Measurements from ENCODE around the gene PRR7.

The PRR7 gene

DNA sequence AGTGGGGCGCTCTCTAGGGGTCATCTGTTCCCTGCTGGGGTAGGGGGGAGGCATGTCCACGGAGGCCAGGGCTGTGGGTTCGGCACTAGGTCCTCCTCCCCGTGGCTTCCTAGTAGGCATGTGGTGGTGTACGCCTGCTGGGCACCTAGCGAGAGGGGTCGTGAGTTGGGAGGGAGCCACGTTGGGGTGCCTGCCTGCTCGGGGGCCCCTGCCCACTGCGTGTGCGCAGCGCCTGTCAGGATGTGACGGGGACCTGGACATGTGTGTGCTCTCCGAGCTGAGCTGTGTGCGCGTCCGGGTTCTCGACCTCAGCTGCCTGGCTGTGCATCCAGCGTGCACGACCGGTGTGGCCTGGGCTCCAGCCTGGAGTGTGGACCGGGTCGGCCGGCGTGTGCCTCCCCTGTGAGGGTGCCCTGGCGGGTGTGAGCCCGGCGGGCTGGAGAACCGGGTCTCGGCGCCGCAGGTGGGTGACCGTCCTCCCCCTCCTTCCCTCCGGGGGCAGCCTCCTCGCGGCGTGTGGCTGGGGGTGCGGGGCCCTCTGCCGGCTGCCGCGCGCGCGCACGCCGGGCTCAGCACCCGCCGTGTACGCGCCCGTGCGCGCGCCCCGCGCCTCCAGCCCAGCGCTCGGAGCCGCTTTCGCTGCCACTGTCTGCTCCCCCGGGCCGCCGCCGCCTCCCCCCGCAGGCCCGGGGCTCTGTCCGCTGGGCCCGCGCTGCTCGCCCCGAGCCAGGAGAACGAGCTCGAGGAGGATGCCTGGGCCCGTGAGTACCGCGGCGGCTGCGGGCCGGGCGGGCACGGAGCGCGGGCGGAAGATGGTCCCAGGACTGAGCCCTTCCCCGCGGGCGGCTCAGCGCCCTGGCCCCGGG, at the start of gene PRR7:
Gene PRR7 (plus strand): TSS at position 615 of the 866 bp plus-strand sequence. CDS start 8,254 bp downstream, outside the sequence.
- Histone ChIP-seq H3K9ac (peak within 1 kb of the TSS; percentile 89), H3K36me3 (peaks cover 35% of the 10 kb centered on the region), H3K4me1 (peaks cover 66% of the 10 kb centered on the region), H4K20me1 (peaks cover 29% of the 10 kb centered on the region), H3K9me3 (no peaks in the 10 kb centered on the region), H3K4me2 (peak within 1 kb of the TSS; percentile 92), H3K27ac (peak within 1 kb of the TSS; percentile 93), H3K4me3 (peak within 1 kb of the TSS; percentile 81), H3K27me3 (no peaks in the 10 kb centered on the region)
- TF ChIP-seq Cebpa-rat (IDR thresholded peaks at IDR 0.05): no peak

DNA sequence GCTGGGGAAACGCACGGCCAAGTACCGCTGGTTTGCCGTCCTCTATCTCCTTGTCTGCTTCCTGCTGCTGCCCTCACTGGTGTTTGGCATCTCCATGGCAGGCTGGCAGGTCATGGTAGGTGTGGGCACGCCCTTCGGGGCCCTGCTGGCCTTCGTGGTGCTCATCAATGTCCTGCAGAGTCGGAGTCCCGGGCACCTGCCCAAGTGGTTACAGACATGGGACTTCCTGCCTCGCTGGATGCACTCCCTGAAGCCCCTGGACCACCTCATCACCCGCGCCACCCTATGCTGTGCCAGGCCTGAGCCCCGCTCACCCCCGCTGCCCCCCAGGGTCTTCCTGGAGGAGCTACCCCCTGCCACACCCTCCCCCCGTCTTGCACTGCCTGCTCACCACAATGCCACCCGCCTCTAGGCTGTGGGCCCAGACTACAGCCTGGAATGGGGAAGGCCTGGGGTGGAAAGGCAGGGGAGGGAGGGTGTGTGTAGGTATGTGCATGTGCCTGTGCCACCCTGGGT, 48.7 kb upstream of the PRR7 start:
- Histone ChIP-seq H3K4me2 (no peak overlapping the region), H4K20me1 (no peaks in the 10 kb centered on the region), H3K4me3 (no peak overlapping the region), H3K27me3 (peaks cover 26% of the 10 kb centered on the region), H3K4me1 (peaks cover 42% of the 10 kb centered on the region), H3K9ac (no peak overlapping the region), H3K27ac (no peak overlapping the region), H3K36me3 (no peaks in the 10 kb centered on the region), H3K9me3 (no peaks in the 10 kb centered on the region)
- no peak for TF ChIP-seq Cebpa-rat (IDR thresholded peaks at IDR 0.05)

GRCh38 chr5:177399997-177400868, 46.4 kb upstream of the PRR7 start, which contains the start of gene PFN3:
Gene PFN3 (minus strand): TSS chr5:177400661. CDS start chr5:177400576, 85 bp downstream.
- Histone ChIP-seq H3K27me3 (peaks cover 33% of the 10 kb centered on the region), H3K27ac (no peak within 1 kb of the TSS), H3K9me3 (no peaks in the 10 kb centered on the region), H3K36me3 (no peaks in the 10 kb centered on the region), H3K4me1 (peaks cover 46% of the 10 kb centered on the region), H3K9ac (no peak within 1 kb of the TSS; the same call in 1 of the 2 replicates), H4K20me1 (no peaks in the 10 kb centered on the region), H3K4me3 (no peak within 1 kb of the TSS), H3K4me2 (peak within 1 kb of the TSS; percentile 95)
- no peak for TF ChIP-seq Cebpa-rat (IDR thresholded peaks at IDR 0.05)

DNA sequence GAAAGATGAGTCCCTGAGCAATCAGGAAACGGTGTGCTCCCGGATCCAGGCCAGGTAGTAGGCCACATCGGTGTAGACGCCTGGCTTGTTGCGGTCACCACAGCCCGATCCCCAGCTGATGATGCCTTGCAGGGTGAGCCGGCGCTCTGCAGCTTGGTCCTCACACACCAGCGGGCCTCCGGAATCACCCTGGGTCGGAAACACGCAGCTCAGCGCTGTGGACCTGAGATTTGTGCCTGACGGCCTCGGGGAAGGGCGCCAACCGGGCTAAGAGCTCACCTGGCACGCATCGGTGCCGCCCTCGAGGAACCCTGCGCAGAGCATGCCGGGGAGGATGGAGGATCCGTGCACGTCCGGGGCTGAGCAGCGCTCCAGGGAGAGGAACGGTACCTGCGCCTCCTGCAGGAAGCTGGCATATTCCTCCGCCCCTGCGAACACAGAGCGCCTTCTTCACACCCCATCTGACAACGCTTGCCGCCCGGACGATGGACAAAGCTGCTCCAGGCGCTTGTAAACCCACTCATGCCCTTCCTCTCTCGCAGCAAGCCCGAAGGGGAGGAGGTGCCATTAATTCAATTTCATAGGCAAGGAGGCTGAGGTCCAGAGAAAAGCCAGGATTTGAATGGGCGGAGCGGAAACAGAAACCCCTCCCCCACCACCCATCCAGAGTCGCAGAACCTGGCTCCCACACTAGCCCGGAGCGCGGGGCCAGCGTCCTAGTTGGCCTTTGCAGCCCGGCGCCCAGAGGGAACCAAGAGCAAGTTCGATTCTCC, 44.2 kb upstream of the PRR7 start:
- Histone ChIP-seq H3K27ac (peak overlapping the region; percentile 81; the same call in 1 of the 2 replicates), H3K4me3 (peak overlapping the region; percentile 74), H3K9me3 (no peaks in the 10 kb centered on the region), H4K20me1 (no peaks in the 10 kb centered on the region), H3K36me3 (no peaks in the 10 kb centered on the region), H3K4me2 (peak overlapping the region; percentile 95), H3K4me1 (peaks cover 61% of the 10 kb centered on the region), H3K27me3 (peaks cover 33% of the 10 kb centered on the region), H3K9ac (peak overlapping the region; percentile 77)
- no peak for TF ChIP-seq Cebpa-rat (IDR thresholded peaks at IDR 0.05)

DNA sequence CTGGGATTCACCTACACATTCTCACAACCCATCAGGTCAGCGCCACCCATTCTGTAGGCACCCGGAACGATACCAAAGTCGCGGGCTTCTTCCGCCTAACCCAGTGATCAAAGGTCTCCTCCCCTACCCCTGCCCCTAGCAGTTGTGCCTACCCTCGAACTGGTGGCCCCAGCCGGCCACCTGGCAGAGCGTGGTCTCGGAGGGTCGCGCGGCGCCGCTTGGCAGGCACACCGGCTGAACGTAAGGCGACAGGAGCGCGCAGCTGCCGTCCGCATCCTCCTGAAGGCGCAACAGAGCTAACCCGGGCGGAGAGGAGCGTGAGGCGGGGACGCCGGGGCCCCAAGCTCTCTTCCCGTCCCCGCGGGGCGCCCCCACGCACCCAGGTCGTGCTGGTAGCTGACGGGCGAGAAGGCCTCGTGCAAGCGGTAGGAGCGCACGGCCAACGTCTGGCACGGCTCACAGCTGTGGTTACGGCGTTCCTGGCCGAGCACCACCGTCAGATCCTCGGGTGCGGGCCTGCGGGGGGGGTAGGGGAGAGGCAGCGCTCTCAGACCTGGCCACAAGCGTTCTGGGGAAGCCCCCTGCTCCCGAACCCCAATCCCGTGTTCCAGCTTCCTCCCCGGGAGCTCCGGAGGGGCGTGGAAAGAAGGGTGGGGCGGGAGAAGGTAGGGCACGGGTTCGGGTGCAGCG, 43.4 kb upstream of the PRR7 start:
- peak overlapping the region; percentile 95 for H3K4me2 ChIP-seq
- peaks cover 61% of the 10 kb centered on the region for H3K4me1 ChIP-seq
- H3K27me3 ChIP-seq: peaks cover 33% of the 10 kb centered on the region
- peak overlapping the region; percentile 74 for H3K4me3 ChIP-seq
- no peak for TF ChIP-seq Cebpa-rat (IDR thresholded peaks at IDR 0.05)
- no peaks in the 10 kb centered on the region for H3K36me3 ChIP-seq
- no peaks in the 10 kb centered on the region for H4K20me1 ChIP-seq
- peak overlapping the region; percentile 77 for H3K9ac ChIP-seq
- no peaks in the 10 kb centered on the region for H3K9me3 ChIP-seq
- peak overlapping the region; percentile 81 for H3K27ac ChIP-seq

GRCh38 chr5:177403792-177404640, 42.6 kb upstream of the PRR7 start:
- peak overlapping the region; percentile 81 for H3K27ac ChIP-seq
- no peak for TF ChIP-seq Cebpa-rat (IDR thresholded peaks at IDR 0.05)
- H3K9ac ChIP-seq: peak overlapping the region; percentile 77
- H3K27me3 ChIP-seq: peaks cover 33% of the 10 kb centered on the region
- H4K20me1 ChIP-seq: no peaks in the 10 kb centered on the region
- H3K4me1 ChIP-seq: peaks cover 61% of the 10 kb centered on the region
- H3K4me2 ChIP-seq: peak overlapping the region; percentile 95
- H3K4me3 ChIP-seq: peak overlapping the region; percentile 74
- no peaks in the 10 kb centered on the region for H3K9me3 ChIP-seq
- no peaks in the 10 kb centered on the region for H3K36me3 ChIP-seq

- Histone ChIP-seq H3K27me3 (peaks cover 33% of the 10 kb centered on the region), H3K4me1 (peaks cover 61% of the 10 kb centered on the region), H3K9ac (peak overlapping the region; percentile 77), H3K27ac (peak overlapping the region; percentile 81), H3K4me2 (peak overlapping the region; percentile 95), H3K9me3 (no peaks in the 10 kb centered on the region), H4K20me1 (no peaks in the 10 kb centered on the region), H3K4me3 (peak overlapping the region; percentile 74), H3K36me3 (no peaks in the 10 kb centered on the region)
- TF ChIP-seq Cebpa-rat (IDR thresholded peaks at IDR 0.05): no peak
Observed at GRCh38 chr5:177404641-177405179, 41.9 kb upstream of the PRR7 start.

GRCh38 chr5:177405312-177405711, 41.3 kb upstream of the PRR7 start:
- H4K20me1 ChIP-seq: no peaks in the 10 kb centered on the region
- peaks cover 59% of the 10 kb centered on the region for H3K4me1 ChIP-seq
- no peak for TF ChIP-seq Cebpa-rat (IDR thresholded peaks at IDR 0.05)
- H3K27me3 ChIP-seq: peaks cover 33% of the 10 kb centered on the region
- H3K9ac ChIP-seq: peak overlapping the region; percentile 77
- H3K27ac ChIP-seq: peak overlapping the region; percentile 81
- no peaks in the 10 kb centered on the region for H3K9me3 ChIP-seq
- H3K4me3 ChIP-seq: no peak overlapping the region
- peak overlapping the region; percentile 95 for H3K4me2 ChIP-seq
- H3K36me3 ChIP-seq: no peaks in the 10 kb centered on the region

Data from BLaER1 (cell line).